ENCODE measurements around the gene NBAS.

Gene NBAS

GRCh38 chr2:15189216-15189615 is 371.9 kb downstream of the NBAS start:
- no peak for DNase-seq

- no peak for DNase-seq
Observed at GRCh38 chr2:15187702-15188101, 373.4 kb downstream of the NBAS start.

GRCh38 chr2:15186118-15186517 is 375.0 kb downstream of the NBAS start:
- DNase-seq: no peak

- no peak for DNase-seq
Observed at GRCh38 chr2:15184491-15184890, 376.6 kb downstream of the NBAS start.

GRCh38 chr2:15182275-15182674 is 378.9 kb downstream of the NBAS start:
- no peak for DNase-seq

GRCh38 chr2:15181092-15181745 is 379.9 kb downstream of the NBAS start:
- DNase-seq: no peak

- DNase-seq: no peak
Observed at GRCh38 chr2:15180379-15180778, 380.8 kb downstream of the NBAS start.

- DNase-seq: no peak
Observed at GRCh38 chr2:15178946-15179345, 382.2 kb downstream of the NBAS start.

- DNase-seq: peak; percentile 75
Observed at GRCh38 chr2:15177103-15177502, 384.0 kb downstream of the NBAS start.

GRCh38 chr2:15176604-15177003 is 384.5 kb downstream of the NBAS start:
- DNase-seq: no peak

- DNase-seq: no peak
Observed at GRCh38 chr2:15174567-15174966, 386.6 kb downstream of the NBAS start.

- DNase-seq: no peak
Observed at GRCh38 chr2:15173501-15173900, 387.6 kb downstream of the NBAS start.

GRCh38 chr2:15172825-15173224 is 388.3 kb downstream of the NBAS start:
- DNase-seq: no peak

GRCh38 chr2:15170070-15170775 is 390.9 kb downstream of the NBAS start:
- DNase-seq: no peak

GRCh38 chr2:15169326-15170069 is 391.6 kb downstream of the NBAS start:
- no peak for DNase-seq

GRCh38 chr2:15168116-15168515 is 393.0 kb downstream of the NBAS start:
- no peak for DNase-seq

GRCh38 chr2:15166878-15167277 is 394.3 kb downstream of the NBAS start:
- DNase-seq: no peak

GRCh38 chr2:15163326-15163725 is 397.8 kb downstream of the NBAS start:
- no peak for DNase-seq

GRCh38 chr2:15162620-15163019 is 398.5 kb downstream of the NBAS start:
- DNase-seq: no peak

- DNase-seq: no peak
Observed at GRCh38 chr2:15160201-15160991, 400.7 kb downstream of the NBAS start.

GRCh38 chr2:15159751-15160177 is 401.4 kb downstream of the NBAS start:
- DNase-seq: no peak

- no peak for DNase-seq
Observed at GRCh38 chr2:15159206-15159605, 401.9 kb downstream of the NBAS start.

GRCh38 chr2:15158532-15158931 is 402.6 kb downstream of the NBAS start:
- DNase-seq: no peak
